ENCODE data around the gene MSI2.

Gene MSI2

GRCh38 chr17:57404073-57404472 lies 147.8 kb downstream of the MSI2 start:
- Histone ChIP-seq H3K27me3 (ENCODE audit: insufficient read depth, low read length, poor library complexity, severe bottlenecking) (no peaks in the 10 kb centered on the region), H2AFZ (ENCODE audit: low read length) (no peak overlapping the region), H3K9me2 (replicated peaks; ENCODE audit: low read depth, low read length) (no peaks in the 10 kb centered on the region), H3K4me1 (ENCODE audit: insufficient read depth, low read length, poor library complexity, severe bottlenecking) (peaks cover 46% of the 10 kb centered on the region), H3K4me2 (ENCODE audit: low read depth, low read length, poor library complexity, severe bottlenecking) (no peak overlapping the region), H3K9me3 (ENCODE audit: insufficient read depth, low read depth, low read length) (no peaks in the 10 kb centered on the region), H3K9ac (ENCODE audit: low read depth, low read length, poor library complexity, severe bottlenecking) (peak overlapping the region; percentile 43), H3F3A (ENCODE audit: low read depth) (peaks cover 5% of the 10 kb centered on the region; the same call in 1 of the 2 replicates), H3K36me3 (ENCODE audit: insufficient read depth, low read length) (peaks cover 78% of the 10 kb centered on the region), H4K20me1 (ENCODE audit: insufficient read depth, low read length, poor library complexity, severe bottlenecking) (peaks cover 31% of the 10 kb centered on the region), H3K4me3 (ENCODE audit: low read length, poor library complexity, severe bottlenecking) (no peak overlapping the region), H3K79me2 (ENCODE audit: insufficient read depth, low read length) (peaks cover 98% of the 10 kb centered on the region)
- TF ChIP-seq CTCF (conservative IDR thresholded peaks at IDR 0.05; ENCODE audit: low read length), result peak; percentile 54
- TF ChIP-seq EZH2phosphoT487 (IDR thresholded peaks at IDR 0.05; ENCODE audit: borderline replicate concordance), result no peak

GRCh38 chr17:57404795-57405490 lies 148.6 kb downstream of the MSI2 start:
- H3K4me2 ChIP-seq (ENCODE audit: low read depth, low read length, poor library complexity, severe bottlenecking), result no peak overlapping the region
- H3K4me1 ChIP-seq (ENCODE audit: insufficient read depth, low read length, poor library complexity, severe bottlenecking), result peaks cover 51% of the 10 kb centered on the region
- peaks cover 79% of the 10 kb centered on the region for H3K36me3 ChIP-seq (ENCODE audit: insufficient read depth, low read length)
- H3K27me3 ChIP-seq (ENCODE audit: insufficient read depth, low read length, poor library complexity, severe bottlenecking), result no peaks in the 10 kb centered on the region
- no peaks in the 10 kb centered on the region for H3K9me3 ChIP-seq (ENCODE audit: insufficient read depth, low read depth, low read length)
- peaks cover 98% of the 10 kb centered on the region for H3K79me2 ChIP-seq (ENCODE audit: insufficient read depth, low read length)
- H3K9ac ChIP-seq (ENCODE audit: low read depth, low read length, poor library complexity, severe bottlenecking), result peak overlapping the region; percentile 2
- peaks cover 27% of the 10 kb centered on the region for H4K20me1 ChIP-seq (ENCODE audit: insufficient read depth, low read length, poor library complexity, severe bottlenecking)
- no peaks in the 10 kb centered on the region for H3K9me2 ChIP-seq (replicated peaks; ENCODE audit: low read depth, low read length)
- H3K4me3 ChIP-seq (ENCODE audit: low read length, poor library complexity, severe bottlenecking), result no peak overlapping the region
- H2AFZ ChIP-seq (ENCODE audit: low read length), result no peak overlapping the region
- H3F3A ChIP-seq (ENCODE audit: low read depth), result peaks cover 5% of the 10 kb centered on the region; the same call in 1 of the 2 replicates
- TF ChIP-seq CTCF (conservative IDR thresholded peaks at IDR 0.05; ENCODE audit: low read length) (no peak), EZH2phosphoT487 (IDR thresholded peaks at IDR 0.05; ENCODE audit: borderline replicate concordance) (no peak)

GRCh38 chr17:57405491-57406072 lies 149.3 kb downstream of the MSI2 start:
- peaks cover 73% of the 10 kb centered on the region for H3K36me3 ChIP-seq (ENCODE audit: insufficient read depth, low read length)
- peaks cover 26% of the 10 kb centered on the region for H4K20me1 ChIP-seq (ENCODE audit: insufficient read depth, low read length, poor library complexity, severe bottlenecking)
- H3K9ac ChIP-seq (ENCODE audit: low read depth, low read length, poor library complexity, severe bottlenecking), result no peak overlapping the region
- TF ChIP-seq CTCF (conservative IDR thresholded peaks at IDR 0.05; ENCODE audit: low read length) (no peak), EZH2phosphoT487 (IDR thresholded peaks at IDR 0.05; ENCODE audit: borderline replicate concordance) (no peak)
- no peak overlapping the region for H2AFZ ChIP-seq (ENCODE audit: low read length)
- peaks cover 5% of the 10 kb centered on the region; the same call in 1 of the 2 replicates for H3F3A ChIP-seq (ENCODE audit: low read depth)
- H3K4me2 ChIP-seq (ENCODE audit: low read depth, low read length, poor library complexity, severe bottlenecking), result no peak overlapping the region
- peaks cover 55% of the 10 kb centered on the region for H3K4me1 ChIP-seq (ENCODE audit: insufficient read depth, low read length, poor library complexity, severe bottlenecking)
- no peaks in the 10 kb centered on the region for H3K9me2 ChIP-seq (replicated peaks; ENCODE audit: low read depth, low read length)
- H3K9me3 ChIP-seq (ENCODE audit: insufficient read depth, low read depth, low read length), result no peaks in the 10 kb centered on the region
- no peaks in the 10 kb centered on the region for H3K27me3 ChIP-seq (ENCODE audit: insufficient read depth, low read length, poor library complexity, severe bottlenecking)
- no peak overlapping the region for H3K4me3 ChIP-seq (ENCODE audit: low read length, poor library complexity, severe bottlenecking)
- peaks cover 98% of the 10 kb centered on the region for H3K79me2 ChIP-seq (ENCODE audit: insufficient read depth, low read length)
